Measurements from ENCODE around the gene MANSC4. TPM values are rescaled to one million over a fixed set of nuclear protein-coding genes. Genes with fewer than 3 reads are reported as not detected.
A peak's percentile ranks its signal among the peaks of the same experiment; 100 is the strongest.

Gene MANSC4
- total and polyA plus RNA-seq, 9 of the 15 experiments (the other 6 are each of a cell fraction or from before 2014, with no cell fraction given), result not detected

DNA sequence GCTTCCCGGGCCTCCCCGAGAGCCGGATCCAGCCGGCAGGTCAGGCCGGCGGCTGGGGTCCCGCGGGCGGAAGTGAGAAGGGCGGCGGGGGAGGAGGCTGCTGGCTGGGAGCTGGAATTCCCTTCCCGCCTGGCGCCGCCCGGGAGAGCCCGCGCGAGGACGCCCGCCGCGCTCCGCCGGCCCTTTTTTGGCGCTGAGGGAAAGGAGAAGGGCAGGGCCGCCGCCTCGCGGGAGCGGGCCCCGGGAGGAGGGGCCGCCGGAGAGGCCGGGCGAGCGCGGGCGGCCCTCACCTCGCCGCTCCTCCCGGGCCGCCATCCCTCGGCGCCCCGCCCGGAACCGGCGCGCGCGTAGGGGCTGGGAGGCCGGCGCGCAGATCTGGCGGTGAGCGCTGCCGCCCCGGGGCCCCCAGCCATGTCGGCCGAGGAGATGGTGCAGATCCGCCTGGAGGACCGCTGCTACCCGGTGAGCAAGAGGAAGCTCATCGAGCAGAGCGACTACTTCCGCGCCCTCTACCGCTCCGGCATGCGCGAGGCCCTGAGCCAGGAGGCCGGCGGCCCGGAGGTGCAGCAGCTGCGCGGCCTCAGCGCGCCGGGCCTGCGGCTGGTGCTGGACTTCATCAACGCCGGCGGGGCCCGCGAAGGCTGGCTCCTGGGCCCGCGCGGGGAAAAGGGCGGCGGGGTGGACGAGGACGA lies at the start of gene MANSC4, which contains the start of gene KLHL42 (continued):
- TF ChIP-seq LCOR (CRISPR knock-in tag; IDR thresholded peaks at IDR 0.05) (0 out of 2 replicates have a peak, but pooled peaks have one; percentile 29), GABPA (tag; conservative IDR thresholded peaks at IDR 0.05; ENCODE audit: low read depth) (peak; percentile 81), ELF4 (CRISPR knock-in tag; IDR thresholded peaks at IDR 0.05) (no peak), RBM25 (IDR thresholded peaks at IDR 0.05; ENCODE audit: low read depth, low read length, severe bottlenecking) (no peak), SIN3B (IDR thresholded peaks at IDR 0.05; ENCODE audit: low read depth) (no peak), ADNP (tag; IDR thresholded peaks at IDR 0.05) (no peak), FOXA3 (CRISPR knock-in tag; conservative IDR thresholded peaks at IDR 0.05 in 1 of 2, IDR thresholded peaks at IDR 0.05 in 1 of 2) (no peak), ZNF584 (CRISPR knock-in tag; IDR thresholded peaks at IDR 0.05; ENCODE audit: low read depth) (no peak), NELFE (IDR thresholded peaks at IDR 0.05; ENCODE audit: insufficient read depth, insufficient read length) (no peak), JUN (IDR thresholded peaks at IDR 0.05; ENCODE audit: borderline replicate concordance, low read depth, low read length) (no peak), JUN (CRISPR knock-in tag; IDR thresholded peaks at IDR 0.05; ENCODE audit: borderline replicate concordance) (no peak), GATAD2B (IDR thresholded peaks at IDR 0.05; ENCODE audit: borderline replicate concordance) (no peak), CCNT2 (IDR thresholded peaks at IDR 0.05; ENCODE audit: borderline replicate concordance, extremely low read depth, insufficient read length, low read depth, low read length) (peak; percentile 77), BMI1 (IDR thresholded peaks at IDR 0.05; ENCODE audit: low read length) (no peak), CEBPB (tag; IDR thresholded peaks at IDR 0.05) (no peak), MYC (IDR thresholded peaks at IDR 0.05; ENCODE audit: low read depth, low read length) (no peak), MYC (CRISPR knock-in tag; IDR thresholded peaks at IDR 0.05; ENCODE audit: borderline replicate concordance, low read depth) (no peak), MYNN (IDR thresholded peaks at IDR 0.05) (no peak), MYNN (CRISPR knock-in tag; IDR thresholded peaks at IDR 0.05) (no peak), ZNF263 (CRISPR knock-in tag; IDR thresholded peaks at IDR 0.05; ENCODE audit: borderline replicate concordance) (peak; percentile 75), RBM34 (IDR thresholded peaks at IDR 0.05; ENCODE audit: borderline replicate concordance, insufficient read depth, low read length) (no peak), ZBTB7A (IDR thresholded peaks at IDR 0.05; ENCODE audit: borderline replicate concordance, control insufficient read depth, low read depth, low read length) (peak; percentile 34; the same call in 1 of the 2 replicates), KDM1A (IDR thresholded peaks at IDR 0.05) (no peak), RFX1 (IDR thresholded peaks at IDR 0.05) (no peak), HDAC8 (tag; IDR thresholded peaks at IDR 0.05) (no peak), ZBTB1 (CRISPR knock-in tag; IDR thresholded peaks at IDR 0.05; ENCODE audit: borderline replicate concordance, low read depth) (0 out of 2 replicates have a peak, but pooled peaks have one; percentile 54), JUNB (CRISPR knock-in tag; conservative IDR thresholded peaks at IDR 0.05) (no peak)
- TF ChIP-seq, protein P1, sequence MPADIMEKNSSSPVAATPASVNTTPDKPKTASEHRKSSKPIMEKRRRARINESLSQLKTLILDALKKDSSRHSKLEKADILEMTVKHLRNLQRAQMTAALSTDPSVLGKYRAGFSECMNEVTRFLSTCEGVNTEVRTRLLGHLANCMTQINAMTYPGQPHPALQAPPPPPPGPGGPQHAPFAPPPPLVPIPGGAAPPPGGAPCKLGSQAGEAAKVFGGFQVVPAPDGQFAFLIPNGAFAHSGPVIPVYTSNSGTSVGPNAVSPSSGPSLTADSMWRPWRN (IDR thresholded peaks at IDR 0.05; ENCODE audit: low read depth), result no peak
- TF ChIP-seq, protein P2, sequence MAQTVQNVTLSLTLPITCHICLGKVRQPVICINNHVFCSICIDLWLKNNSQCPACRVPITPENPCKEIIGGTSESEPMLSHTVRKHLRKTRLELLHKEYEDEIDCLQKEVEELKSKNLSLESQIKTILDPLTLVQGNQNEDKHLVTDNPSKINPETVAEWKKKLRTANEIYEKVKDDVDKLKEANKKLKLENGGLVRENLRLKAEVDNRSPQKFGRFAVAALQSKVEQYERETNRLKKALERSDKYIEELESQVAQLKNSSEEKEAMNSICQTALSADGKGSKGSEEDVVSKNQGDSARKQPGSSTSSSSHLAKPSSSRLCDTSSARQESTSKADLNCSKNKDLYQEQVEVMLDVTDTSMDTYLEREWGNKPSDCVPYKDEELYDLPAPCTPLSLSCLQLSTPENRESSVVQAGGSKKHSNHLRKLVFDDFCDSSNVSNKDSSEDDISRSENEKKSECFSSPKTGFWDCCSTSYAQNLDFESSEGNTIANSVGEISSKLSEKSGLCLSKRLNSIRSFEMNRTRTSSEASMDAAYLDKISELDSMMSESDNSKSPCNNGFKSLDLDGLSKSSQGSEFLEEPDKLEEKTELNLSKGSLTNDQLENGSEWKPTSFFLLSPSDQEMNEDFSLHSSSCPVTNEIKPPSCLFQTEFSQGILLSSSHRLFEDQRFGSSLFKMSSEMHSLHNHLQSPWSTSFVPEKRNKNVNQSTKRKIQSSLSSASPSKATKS (CRISPR knock-in tag; IDR thresholded peaks at IDR 0.05), result no peak

All from K562 (cell line).